ENCODE measurements around the gene MLXIP. TPM values are rescaled to one million over a fixed set of nuclear protein-coding genes. Genes with fewer than 3 reads are reported as not detected.
"Not testable (repeated sequence)": the region's sequence is repeated elsewhere in the genome, so short reads cannot be mapped to it uniquely, and the experiment has no call there.

Gene MLXIP
- total RNA-seq, 2 experiments from 2014 or later, result 27.5 to 44.7 TPM

GRCh38 chr12:122100568-122100967 lies 22.0 kb downstream of the MLXIP start:
- H3K4me1 ChIP-seq (ENCODE audit: insufficient read depth, low read length, poor library complexity, severe bottlenecking), result peaks cover 20% of the 10 kb centered on the region
- H3K9me3 ChIP-seq (ENCODE audit: low read length), result no peaks in the 10 kb centered on the region
- TF ChIP-seq EZH2phosphoT487 (IDR thresholded peaks at IDR 0.05; ENCODE audit: borderline replicate concordance, low read depth, low read length) (no peak), CTCF (conservative IDR thresholded peaks at IDR 0.05; ENCODE audit: low read length) (no peak)
- ChIA-PET POLR2A (interaction anchor here (1.2 to 1.6 kb wide), 2 partner anchors 9 to 12 kb away, joined by 3 to 8 read pairs; no protein-coding TSS in a partner anchor), CTCF (ENCODE audit: unreplicated experiment) (no interaction called here)
- H2AFZ ChIP-seq (ENCODE audit: low read length), result no peak overlapping the region
- no peak overlapping the region for H3K27ac ChIP-seq (ENCODE audit: low read depth, low read length, poor library complexity, severe bottlenecking)
- intact Hi-C loops (cut with micrococcal nuclease; ENCODE audit: unreplicated experiment), result no loop called here
- H3K4me3 ChIP-seq (ENCODE audit: low read depth, low read length, poor library complexity, severe bottlenecking), result no peak overlapping the region
- no peak for DNase-seq (ENCODE audit: low spot score)
- no peaks in the 10 kb centered on the region; the same call in 1 of the 2 replicates for H4K20me1 ChIP-seq (ENCODE audit: insufficient read depth, low read length)
- H3K79me2 ChIP-seq (ENCODE audit: insufficient read depth, low read depth, low read length), result peaks cover 39% of the 10 kb centered on the region
- H3K36me3 ChIP-seq (ENCODE audit: insufficient read depth, low read length), result peaks cover 11% of the 10 kb centered on the region; the same call in 1 of the 2 replicates
- no peak overlapping the region for H3K4me2 ChIP-seq (ENCODE audit: low read length)
- no TSS peak for BruUV-seq (replicated peaks)
- H3K9me2 ChIP-seq (ENCODE audit: insufficient read depth, low read length), result no peaks in the 10 kb centered on the region

GRCh38 chr12:122102331-122102730 lies 23.8 kb downstream of the MLXIP start:
- Histone ChIP-seq H3K4me2 (ENCODE audit: low read length) (no peak overlapping the region), H3K79me2 (ENCODE audit: insufficient read depth, low read depth, low read length) (peaks cover 43% of the 10 kb centered on the region), H4K20me1 (ENCODE audit: insufficient read depth, low read length) (no peaks in the 10 kb centered on the region; the same call in 1 of the 2 replicates), H3K9me2 (ENCODE audit: insufficient read depth, low read length) (no peaks in the 10 kb centered on the region), H3K4me3 (ENCODE audit: low read depth, low read length, poor library complexity, severe bottlenecking) (no peak overlapping the region), H3K36me3 (ENCODE audit: insufficient read depth, low read length) (peaks cover 11% of the 10 kb centered on the region; the same call in 1 of the 2 replicates), H3K4me1 (ENCODE audit: insufficient read depth, low read length, poor library complexity, severe bottlenecking) (peaks cover 20% of the 10 kb centered on the region), H3K27ac (ENCODE audit: low read depth, low read length, poor library complexity, severe bottlenecking) (no peak overlapping the region), H2AFZ (ENCODE audit: low read length) (no peak overlapping the region), H3K9me3 (ENCODE audit: low read length) (no peaks in the 10 kb centered on the region)
- BruUV-seq (replicated peaks), result TSS peak; percentile 22
- no peak for DNase-seq (ENCODE audit: low spot score)
- POLR2A ChIA-PET, result no interaction called here
- CTCF ChIA-PET (ENCODE audit: unreplicated experiment), result no interaction called here
- TF ChIP-seq EZH2phosphoT487 (IDR thresholded peaks at IDR 0.05; ENCODE audit: borderline replicate concordance, low read depth, low read length), result no peak
- intact Hi-C loops (cut with micrococcal nuclease; ENCODE audit: unreplicated experiment), result no loop called here

- BruUV-seq (replicated peaks), result no TSS peak
- Histone ChIP-seq H3K9me3 (ENCODE audit: low read length) (no peaks in the 10 kb centered on the region), H3K79me2 (ENCODE audit: insufficient read depth, low read depth, low read length) (peaks cover 43% of the 10 kb centered on the region), H3K27ac (ENCODE audit: low read depth, low read length, poor library complexity, severe bottlenecking) (no peak overlapping the region), H2AFZ (ENCODE audit: low read length) (no peak overlapping the region), H4K20me1 (ENCODE audit: insufficient read depth, low read length) (no peaks in the 10 kb centered on the region; the same call in 1 of the 2 replicates), H3K4me3 (ENCODE audit: low read depth, low read length, poor library complexity, severe bottlenecking) (no peak overlapping the region), H3K4me1 (ENCODE audit: insufficient read depth, low read length, poor library complexity, severe bottlenecking) (peaks cover 13% of the 10 kb centered on the region), H3K9me2 (ENCODE audit: insufficient read depth, low read length) (no peaks in the 10 kb centered on the region), H3K36me3 (ENCODE audit: insufficient read depth, low read length) (peaks cover 11% of the 10 kb centered on the region; the same call in 1 of the 2 replicates), H3K4me2 (ENCODE audit: low read length) (peak overlapping the region; percentile 26)
- ChIA-PET POLR2A (interaction anchor here (0.7 kb wide), 1 partner anchor 99 kb away, joined by 4 read pairs; no protein-coding TSS in a partner anchor), CTCF (ENCODE audit: unreplicated experiment) (no interaction called here)
- intact Hi-C loops (cut with micrococcal nuclease; ENCODE audit: unreplicated experiment), result no loop called here
- TF ChIP-seq EZH2phosphoT487 (IDR thresholded peaks at IDR 0.05; ENCODE audit: borderline replicate concordance, low read depth, low read length), result no peak
- TF ChIP-seq CTCF (conservative IDR thresholded peaks at IDR 0.05; ENCODE audit: low read length), result no peak
- DNase-seq (ENCODE audit: low spot score), result no peak
Observed at GRCh38 chr12:122104844-122105243, 26.3 kb downstream of the MLXIP start.

GRCh38 chr12:122105496-122105895 lies 26.9 kb downstream of the MLXIP start:
- H3K27ac ChIP-seq (ENCODE audit: low read depth, low read length, poor library complexity, severe bottlenecking); DNase-seq (ENCODE audit: low spot score); H3K4me3 ChIP-seq (ENCODE audit: low read depth, low read length, poor library complexity, severe bottlenecking); H3K9me2 ChIP-seq (ENCODE audit: insufficient read depth, low read length); H2AFZ ChIP-seq (ENCODE audit: low read length); H4K20me1 ChIP-seq (ENCODE audit: insufficient read depth, low read length); intact Hi-C loops (cut with micrococcal nuclease; ENCODE audit: unreplicated experiment); CTCF ChIA-PET (ENCODE audit: unreplicated experiment); H3K4me2 ChIP-seq (ENCODE audit: low read length); BruUV-seq (replicated peaks); H3K9me3 ChIP-seq (ENCODE audit: low read length); POLR2A ChIA-PET: not testable (repeated sequence)
- Histone ChIP-seq H3K36me3 (ENCODE audit: insufficient read depth, low read length) (peaks cover 11% of the 10 kb centered on the region; the same call in 1 of the 2 replicates), H3K79me2 (ENCODE audit: insufficient read depth, low read depth, low read length) (peaks cover 37% of the 10 kb centered on the region), H3K4me1 (ENCODE audit: insufficient read depth, low read length, poor library complexity, severe bottlenecking) (peaks cover 11% of the 10 kb centered on the region)

Measured in OCI-LY7 (cell line).